ENCODE measurements around the gene PSAT1. TPM values are rescaled to one million over a fixed set of nuclear protein-coding genes. Genes with fewer than 3 reads are reported as not detected.

PSAT1 gene
- polyA plus RNA-seq, 3 donors: 0.05 to 4.7 (median 0.11) TPM

GRCh38 chr9:78249542-78249941 is 47.4 kb upstream of the PSAT1 start:
- Histone ChIP-seq H3K9me3 (replicated peaks in 1 of 2; ENCODE audit: control insufficient read depth in 1 of 2, insufficient read depth in 1 of 2, low read length in 2 of 2) (no peaks in the 10 kb centered on the region), H2AFZ (ENCODE audit: insufficient read depth, low read depth, low read length, poor library complexity, severe bottlenecking) (no peak overlapping the region), H3K36me3 (replicated peaks in 1 of 2; ENCODE audit: control insufficient read depth in 1 of 2, insufficient read depth in 2 of 2, low read length in 2 of 2) (peaks cover 0 to 20% of the 10 kb centered on the region in 2 donors), H3K4me3 (replicated peaks in 1 of 3; ENCODE audit: low read depth in 2 of 3, low read length in 3 of 3) (no peak overlapping the region), H3K27me3 (ENCODE audit: control insufficient read depth in 2 of 2, insufficient read depth in 2 of 2, low read length in 2 of 2) (no peaks in the 10 kb centered on the region), H3K4me1 (ENCODE audit: control insufficient read depth in 1 of 2, insufficient read depth in 2 of 2, low read length in 2 of 2) (peaks cover 3 to 22% of the 10 kb centered on the region in 2 donors), H3K4me2 (replicated peaks; ENCODE audit: extremely low read depth, low read length, poor library complexity, severe bottlenecking) (no peak overlapping the region), H3K9ac (ENCODE audit: insufficient read depth, low read length, poor library complexity, severe bottlenecking) (no peak overlapping the region), H3K27ac (ENCODE audit: low read depth in 1 of 2, low read length in 2 of 2) (no peak overlapping the region), H4K20me1 (ENCODE audit: insufficient read depth, low read length) (no peaks in the 10 kb centered on the region), H3K79me2 (ENCODE audit: insufficient read depth, low read length) (no peaks in the 10 kb centered on the region)
- Mint-ChIP-seq H3K4me3 (no peak overlapping the region), H3K9me3 (no peaks in the 10 kb centered on the region), H3K4me1 (peaks cover 17% of the 10 kb centered on the region), H3K36me3 (peaks cover 32 to 33% of the 10 kb centered on the region in 2 donors), H3K27ac (no peak overlapping the region), H3K27me3 (ENCODE audit: low read depth in 3 of 3) (no peaks in the 10 kb centered on the region)
- no peak for DNase-seq
- intact Hi-C loops (cut with micrococcal nuclease): no loop called here
- TF ChIP-seq CTCF (IDR thresholded peaks at IDR 0.05): no peak

DNA sequence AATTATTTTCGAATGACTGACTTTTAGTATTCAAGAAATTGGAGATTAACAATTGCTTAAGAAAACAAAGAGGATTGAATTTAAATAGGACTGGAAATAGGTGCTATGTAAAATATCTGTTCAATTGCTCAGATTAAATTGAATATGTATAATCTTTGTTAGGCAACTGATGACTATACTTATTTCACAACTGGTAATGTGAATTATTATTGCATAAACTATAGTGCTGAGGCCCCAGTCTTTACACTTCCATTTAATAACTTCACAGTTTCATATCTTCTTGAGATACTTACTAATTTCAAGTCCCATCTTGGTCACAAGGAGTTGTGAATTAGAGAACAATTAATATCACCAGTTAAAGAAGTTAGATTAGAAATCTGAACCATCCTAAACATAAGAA is 44.3 kb upstream of the PSAT1 start:
- intact Hi-C loops (cut with micrococcal nuclease): no loop called here
- Histone ChIP-seq H2AFZ (ENCODE audit: insufficient read depth, low read depth, low read length, poor library complexity, severe bottlenecking) (peak overlapping the region; percentile 23), H3K27ac (ENCODE audit: low read depth in 1 of 2, low read length in 2 of 2) (peak overlapping the region in 1 of 2 donors; percentile 52), H3K4me1 (ENCODE audit: control insufficient read depth in 1 of 2, insufficient read depth in 2 of 2, low read length in 2 of 2) (peaks cover 3 to 22% of the 10 kb centered on the region in 2 donors), H3K4me3 (replicated peaks in 1 of 3; ENCODE audit: low read depth in 2 of 3, low read length in 3 of 3) (no peak overlapping the region), H3K4me2 (replicated peaks; ENCODE audit: extremely low read depth, low read length, poor library complexity, severe bottlenecking) (no peak overlapping the region), H4K20me1 (ENCODE audit: insufficient read depth, low read length) (no peaks in the 10 kb centered on the region), H3K27me3 (ENCODE audit: control insufficient read depth in 2 of 2, insufficient read depth in 2 of 2, low read length in 2 of 2) (no peaks in the 10 kb centered on the region), H3K36me3 (replicated peaks in 1 of 2; ENCODE audit: control insufficient read depth in 1 of 2, insufficient read depth in 2 of 2, low read length in 2 of 2) (peaks cover 8 to 19% of the 10 kb centered on the region in 2 donors), H3K9me3 (replicated peaks in 1 of 2; ENCODE audit: control insufficient read depth in 1 of 2, insufficient read depth in 1 of 2, low read length in 2 of 2) (no peaks in the 10 kb centered on the region), H3K79me2 (ENCODE audit: insufficient read depth, low read length) (no peaks in the 10 kb centered on the region), H3K9ac (ENCODE audit: insufficient read depth, low read length, poor library complexity, severe bottlenecking) (no peak overlapping the region)
- H3K27me3 Mint-ChIP-seq (ENCODE audit: low read depth in 3 of 3): no peaks in the 10 kb centered on the region
- no peak overlapping the region for H3K4me3 Mint-ChIP-seq
- no peak for TF ChIP-seq CTCF (IDR thresholded peaks at IDR 0.05)
- H3K4me1 Mint-ChIP-seq: peaks cover 17% of the 10 kb centered on the region
- no peaks in the 10 kb centered on the region for H3K9me3 Mint-ChIP-seq
- H3K36me3 Mint-ChIP-seq: peaks cover 21 to 33% of the 10 kb centered on the region in 2 donors
- DNase-seq: peak in 2 of 3 donors; percentile 14 to 32
- WGBS (ENCODE audit: insufficient coverage): no CpG with 5 or more reads among the region's 1 CpG
- H3K27ac Mint-ChIP-seq: peak overlapping the region in 3 of 7 donors; percentile 36 to 57 (median 40)

Measured in CD14-positive monocyte (primary cell).